ENCODE data around the gene NKD1.
A peak's percentile ranks its signal among the peaks of the same experiment; 100 is the strongest.
"Not testable (repeated sequence)": the region's sequence is repeated elsewhere in the genome, so short reads cannot be mapped to it uniquely, and the experiment has no call there.

Gene NKD1, protein sequence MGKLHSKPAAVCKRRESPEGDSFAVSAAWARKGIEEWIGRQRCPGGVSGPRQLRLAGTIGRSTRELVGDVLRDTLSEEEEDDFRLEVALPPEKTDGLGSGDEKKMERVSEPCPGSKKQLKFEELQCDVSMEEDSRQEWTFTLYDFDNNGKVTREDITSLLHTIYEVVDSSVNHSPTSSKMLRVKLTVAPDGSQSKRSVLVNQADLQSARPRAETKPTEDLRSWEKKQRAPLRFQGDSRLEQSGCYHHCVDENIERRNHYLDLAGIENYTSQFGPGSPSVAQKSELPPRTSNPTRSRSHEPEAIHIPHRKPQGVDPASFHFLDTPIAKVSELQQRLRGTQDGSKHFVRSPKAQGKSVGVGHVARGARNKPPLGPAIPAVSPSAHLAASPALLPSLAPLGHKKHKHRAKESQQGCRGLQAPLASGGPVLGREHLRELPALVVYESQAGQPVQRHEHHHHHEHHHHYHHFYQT

DNA sequence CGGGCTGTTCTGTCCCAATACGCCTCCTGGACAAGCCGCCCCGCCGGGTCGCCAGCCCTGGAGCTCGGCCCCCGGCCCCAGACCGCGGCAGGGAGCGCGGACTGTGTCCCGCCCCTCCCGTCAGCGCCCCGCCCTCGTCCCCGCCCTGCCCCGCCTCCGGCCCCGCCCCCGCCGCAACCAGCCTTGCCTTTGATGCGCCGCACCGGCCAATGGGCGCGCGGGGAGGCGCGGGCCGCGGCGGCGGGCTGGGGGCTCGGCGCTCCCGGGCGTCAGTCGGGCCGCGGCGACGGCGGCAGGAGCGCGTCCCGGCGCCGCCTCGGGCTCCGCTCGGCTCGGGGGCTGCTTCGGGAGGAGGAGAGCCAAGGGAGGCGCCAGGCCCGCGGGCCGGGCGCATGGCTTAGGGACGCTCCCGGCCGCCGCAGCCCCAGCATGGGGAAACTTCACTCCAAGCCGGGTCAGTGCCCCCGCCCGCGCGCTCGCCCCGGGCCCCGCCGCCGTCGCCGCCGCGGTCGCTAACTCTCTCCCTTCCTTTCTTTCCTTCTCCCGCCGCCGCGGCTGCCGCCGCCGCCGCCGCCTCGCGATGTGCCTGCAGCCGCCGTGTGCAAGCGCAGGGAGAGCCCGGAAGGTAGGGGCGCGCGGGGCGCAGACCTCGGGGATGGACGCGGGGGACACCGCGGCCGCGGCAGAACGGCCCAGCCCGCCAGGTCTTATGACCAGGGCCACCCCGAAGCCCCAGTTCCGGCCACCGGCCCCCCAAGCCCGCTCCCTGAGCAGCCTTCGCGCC, at the start of gene NKD1:
NKD1 (plus strand) TSS at position 272 of the 784 bp plus-strand sequence; CDS start at position 430, 158 bp downstream.
- peak within 1 kb of the TSS; percentile 62 to 81 (median 74) for H3K9ac ChIP-seq
- H4K20me1 ChIP-seq: peaks cover 0 to 28% (median 18%) of the 10 kb centered on the region in 11 experiments; a peak in 12 of 22 replicates
- no peak for TF ChIP-seq Cebpa-rat (IDR thresholded peaks at IDR 0.05)
- peak within 1 kb of the TSS in 8 of 11 experiments; percentile 20 to 57 (median 42); a peak in 11 of 22 replicates for H3K27ac ChIP-seq
- peak within 1 kb of the TSS; percentile 68 to 81 (median 74) for H3K4me3 ChIP-seq
- peaks cover 29 to 74% (median 54%) of the 10 kb centered on the region in 11 experiments for H3K27me3 ChIP-seq
- H3K36me3 ChIP-seq: no peaks in the 10 kb centered on the region
- peak within 1 kb of the TSS; percentile 93 to 98 (median 96) for H3K4me2 ChIP-seq
- peaks cover 0 to 9% (median 2%) of the 10 kb centered on the region in 10 experiments; a peak in 6 of 20 replicates for H3K4me1 ChIP-seq
- peaks cover 0 to 7% (median 5%) of the 10 kb centered on the region in 11 experiments; a peak in 13 of 22 replicates for H3K9me3 ChIP-seq (replicated peaks in 1 of 11)

- Histone ChIP-seq H3K27ac (no peak overlapping the region), H3K36me3 (no peaks in the 10 kb centered on the region), H3K9me3 (replicated peaks in 1 of 11) (peaks cover 0 to 20% (median 0%) of the 10 kb centered on the region in 11 experiments; a peak in 5 of 22 replicates), H3K27me3 (no peaks in the 10 kb centered on the region), H4K20me1 (no peaks in the 10 kb centered on the region), H3K9ac (no peak overlapping the region), H3K4me1 (peaks cover 0 to 9% (median 6%) of the 10 kb centered on the region in 10 experiments; a peak in 9 of 20 replicates), H3K4me2 (no peak overlapping the region), H3K4me3 (no peak overlapping the region)
- no peak for TF ChIP-seq Cebpa-rat (IDR thresholded peaks at IDR 0.05)
Observed at GRCh38 chr16:50498431-50499155, 49.6 kb upstream of the NKD1 start.

- H3K36me3 ChIP-seq: no peaks in the 10 kb centered on the region
- H3K4me1 ChIP-seq: peaks cover 0 to 9% (median 6%) of the 10 kb centered on the region in 10 experiments; a peak in 9 of 20 replicates
- no peaks in the 10 kb centered on the region for H4K20me1 ChIP-seq
- no peak for TF ChIP-seq Cebpa-rat (IDR thresholded peaks at IDR 0.05)
- no peak overlapping the region for H3K27ac ChIP-seq
- H3K4me3 ChIP-seq: no peak overlapping the region
- H3K9me3 ChIP-seq (replicated peaks in 1 of 11): peaks cover 0 to 20% (median 0%) of the 10 kb centered on the region in 11 experiments; a peak in 5 of 22 replicates
- H3K27me3 ChIP-seq: no peaks in the 10 kb centered on the region
- H3K4me2 ChIP-seq: no peak overlapping the region
- H3K9ac ChIP-seq: no peak overlapping the region
Observed at GRCh38 chr16:50499254-50499653, 48.9 kb upstream of the NKD1 start.

GRCh38 chr16:50500171-50500874, 47.9 kb upstream of the NKD1 start:
- Histone ChIP-seq H4K20me1 (no peaks in the 10 kb centered on the region), H3K27ac (no peak overlapping the region), H3K36me3 (no peaks in the 10 kb centered on the region), H3K4me3 (no peak overlapping the region), H3K9ac (no peak overlapping the region), H3K4me2 (no peak overlapping the region), H3K9me3 (replicated peaks in 1 of 11) (peaks cover 0 to 18% (median 0%) of the 10 kb centered on the region in 11 experiments; a peak in 5 of 22 replicates), H3K27me3 (no peaks in the 10 kb centered on the region), H3K4me1 (peaks cover 0 to 9% (median 6%) of the 10 kb centered on the region in 10 experiments; a peak in 9 of 20 replicates)
- TF ChIP-seq Cebpa-rat (IDR thresholded peaks at IDR 0.05): no peak

GRCh38 chr16:50501251-50501650, 46.9 kb upstream of the NKD1 start:
- Histone ChIP-seq H3K9me3 (replicated peaks in 1 of 11) (peaks cover 0 to 10% (median 0%) of the 10 kb centered on the region in 11 experiments; a peak in 2 of 22 replicates), H3K4me2 (no peak overlapping the region), H3K27me3 (no peaks in the 10 kb centered on the region), H3K27ac (no peak overlapping the region), H3K36me3 (no peaks in the 10 kb centered on the region), H4K20me1 (no peaks in the 10 kb centered on the region), H3K4me3 (no peak overlapping the region), H3K4me1 (peaks cover 0 to 9% (median 6%) of the 10 kb centered on the region in 10 experiments; a peak in 9 of 20 replicates), H3K9ac (no peak overlapping the region)
- no peak for TF ChIP-seq Cebpa-rat (IDR thresholded peaks at IDR 0.05)

DNA sequence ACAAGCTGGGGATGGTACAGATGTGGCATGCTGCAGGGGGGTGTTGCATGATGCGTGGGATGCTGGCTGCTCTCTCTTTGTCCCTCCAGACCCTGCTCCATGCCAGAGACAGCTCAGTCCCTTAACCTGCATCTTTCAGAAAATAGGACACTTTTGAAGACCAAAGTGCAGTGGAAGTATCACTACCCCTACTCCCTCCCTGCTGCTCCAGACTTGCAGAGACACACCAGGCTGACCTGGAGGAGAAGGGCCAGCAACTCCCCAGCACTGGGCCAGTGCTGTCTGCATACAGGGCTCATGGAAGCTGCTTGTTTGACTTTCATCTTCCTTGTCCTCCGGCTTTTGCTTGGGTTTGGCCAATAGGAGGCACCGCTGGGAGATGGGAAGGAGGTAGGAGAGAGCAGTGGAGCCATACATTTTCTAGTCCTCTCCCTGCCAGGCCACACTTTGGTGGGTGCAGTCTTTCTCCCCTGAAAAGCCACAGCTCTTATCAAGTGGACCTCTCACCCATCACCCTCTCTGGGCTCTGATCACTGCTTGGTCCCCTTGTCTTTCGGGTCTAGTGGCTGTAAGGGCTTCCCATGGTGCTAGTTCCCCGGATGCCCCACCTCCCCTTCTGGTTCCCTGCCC, 46.1 kb upstream of the NKD1 start:
- Histone ChIP-seq H3K4me2 (peak overlapping the region in 5 of 11 experiments; percentile 3 to 33 (median 16); a peak in 3 of 22 replicates), H3K4me3 (no peak overlapping the region)

DNA sequence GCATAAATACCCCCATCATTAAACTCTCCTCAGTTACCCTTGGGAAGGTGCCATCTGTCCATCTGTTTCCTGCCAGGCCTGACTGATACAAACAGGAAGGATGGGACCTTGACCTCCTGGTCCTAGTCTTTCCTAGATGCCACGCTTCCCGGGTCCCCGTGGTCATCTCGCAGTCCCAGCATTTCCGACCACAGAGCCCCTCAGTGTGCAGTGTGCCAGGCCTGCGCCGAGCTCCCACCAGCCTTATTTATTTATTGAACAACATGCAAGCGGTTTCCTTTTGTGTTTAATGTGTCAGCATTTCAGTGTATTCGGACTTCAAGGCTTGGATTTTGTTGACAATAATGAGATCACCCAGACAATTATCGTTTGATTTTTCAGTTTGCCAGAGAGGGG, 45.6 kb upstream of the NKD1 start:
- no peak overlapping the region for H3K4me3 ChIP-seq
- no peak overlapping the region for H3K9ac ChIP-seq
- peak overlapping the region in 5 of 11 experiments; percentile 3 to 33 (median 16); a peak in 3 of 22 replicates for H3K4me2 ChIP-seq
- peaks cover 0 to 10% (median 0%) of the 10 kb centered on the region in 11 experiments; a peak in 2 of 22 replicates for H3K9me3 ChIP-seq (replicated peaks in 1 of 11)
- no peaks in the 10 kb centered on the region for H4K20me1 ChIP-seq
- no peak overlapping the region for H3K27ac ChIP-seq
- H3K36me3 ChIP-seq: no peaks in the 10 kb centered on the region
- no peaks in the 10 kb centered on the region for H3K27me3 ChIP-seq
- peaks cover 0 to 9% (median 6%) of the 10 kb centered on the region in 10 experiments; a peak in 9 of 20 replicates for H3K4me1 ChIP-seq
- no peak for TF ChIP-seq Cebpa-rat (IDR thresholded peaks at IDR 0.05)

More for the DNA sequence above, 46.1 kb upstream of the NKD1 start:
- H4K20me1 ChIP-seq: no peaks in the 10 kb centered on the region
- H3K36me3 ChIP-seq: no peaks in the 10 kb centered on the region
- TF ChIP-seq Cebpa-rat (IDR thresholded peaks at IDR 0.05): no peak
- peaks cover 0 to 10% (median 0%) of the 10 kb centered on the region in 11 experiments; a peak in 2 of 22 replicates for H3K9me3 ChIP-seq (replicated peaks in 1 of 11)
- peaks cover 0 to 9% (median 6%) of the 10 kb centered on the region in 10 experiments; a peak in 9 of 20 replicates for H3K4me1 ChIP-seq
- H3K27ac ChIP-seq: no peak overlapping the region
- H3K27me3 ChIP-seq: no peaks in the 10 kb centered on the region
- H3K9ac ChIP-seq: no peak overlapping the region

GRCh38 chr16:50503868-50504531, 44.2 kb upstream of the NKD1 start:
- not testable (repeated sequence) for H4K20me1 ChIP-seq, H3K36me3 ChIP-seq, H3K4me1 ChIP-seq, H3K27ac ChIP-seq, H3K27me3 ChIP-seq, H3K9ac ChIP-seq, H3K4me3 ChIP-seq, H3K4me2 ChIP-seq
- peaks cover 0 to 10% (median 0%) of the 10 kb centered on the region in 11 experiments; a peak in 2 of 22 replicates for H3K9me3 ChIP-seq (replicated peaks in 1 of 11)
